Hematopoietic multipotent progenitor cell treated with erythropoietin and hydrocortisone succinate and interleukin-3 and kit ligand, for 6 days (in vitro differentiated cells): ENCODE data around the gene PPM1F.
"Not testable (repeated sequence)": the region's sequence is repeated elsewhere in the genome, so short reads cannot be mapped to it uniquely, and the experiment has no call there.

Source experiments
- DNase-seq: peaks from one replicate; pipeline ENCODE4 v3.0.0-alpha.2; 2015

PPM1F gene

DNA sequence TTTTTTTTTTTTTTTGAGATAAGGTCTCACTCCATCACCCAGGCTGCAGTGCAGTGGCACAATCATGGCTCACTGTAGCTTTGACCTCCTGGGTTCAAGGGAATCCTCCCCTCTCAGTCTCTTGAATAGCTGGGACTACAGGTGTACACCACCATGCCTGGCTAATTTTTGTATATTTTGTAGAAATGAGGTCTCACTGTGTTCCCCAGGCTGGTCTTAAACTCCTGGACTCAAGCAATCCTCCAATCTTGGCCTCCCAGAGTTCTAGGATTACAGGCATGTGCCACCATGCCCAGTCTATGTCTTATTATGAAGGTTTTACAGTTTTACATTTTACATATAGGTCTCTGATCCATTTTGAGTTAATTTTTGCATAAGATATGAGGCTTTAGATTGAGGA is 64.8 kb downstream of the PPM1F start:
- no peak for DNase-seq

DNA sequence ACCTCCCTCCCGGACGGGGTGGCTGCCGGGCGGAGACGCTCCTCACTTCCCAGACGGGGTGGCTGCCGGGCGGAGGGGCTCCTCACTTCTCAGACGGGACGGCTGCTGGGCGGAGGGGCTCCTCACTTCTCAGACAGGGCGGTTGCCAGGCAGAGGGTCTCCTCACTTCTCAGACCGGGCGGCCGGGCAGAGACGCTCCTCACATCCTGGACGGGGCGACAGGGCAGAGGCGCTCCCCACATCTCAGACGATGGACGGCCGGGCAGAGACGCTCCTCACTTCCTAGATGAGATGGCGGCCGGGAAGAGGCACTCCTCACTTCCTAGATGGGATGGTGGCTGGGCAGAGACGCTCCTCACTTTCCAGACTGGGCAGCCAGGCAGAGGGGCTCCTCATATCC is 68.7 kb downstream of the PPM1F start:
- not testable (repeated sequence) for DNase-seq

DNA sequence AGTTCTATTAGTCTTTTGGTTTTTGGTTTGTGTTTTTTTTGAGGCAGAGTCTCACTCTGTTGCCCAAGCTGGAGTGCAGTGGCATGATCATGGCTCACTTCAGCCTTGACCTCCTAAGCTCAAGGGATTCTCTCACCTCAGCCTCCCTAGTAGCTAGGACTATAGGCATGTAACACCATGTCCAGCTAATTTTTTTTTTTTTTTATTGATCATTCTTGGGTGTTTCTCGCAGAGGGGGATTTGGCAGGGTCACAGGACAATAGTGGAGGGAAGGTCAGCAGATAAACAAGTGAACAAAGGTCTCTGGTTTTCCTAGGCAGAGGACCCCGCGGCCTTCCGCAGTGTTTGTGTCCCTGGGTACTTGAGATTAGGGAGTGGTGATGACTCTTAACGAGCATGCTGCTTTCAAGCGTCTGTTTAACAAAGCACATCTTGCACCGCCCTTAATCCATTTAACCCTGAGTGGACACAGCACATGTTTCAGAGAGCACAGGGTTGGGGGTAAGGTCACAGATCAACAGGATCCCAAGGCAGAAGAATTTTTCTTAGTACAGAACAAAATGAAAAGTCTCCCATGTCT is 69.8 kb downstream of the PPM1F start:
- not testable (repeated sequence) for DNase-seq

- no peak for DNase-seq
Observed at GRCh38 chr22:21881841-21882753, 70.6 kb downstream of the PPM1F start.

GRCh38 chr22:21876486-21877176 is 76.0 kb downstream of the PPM1F start:
- DNase-seq: peak; percentile 57

DNA sequence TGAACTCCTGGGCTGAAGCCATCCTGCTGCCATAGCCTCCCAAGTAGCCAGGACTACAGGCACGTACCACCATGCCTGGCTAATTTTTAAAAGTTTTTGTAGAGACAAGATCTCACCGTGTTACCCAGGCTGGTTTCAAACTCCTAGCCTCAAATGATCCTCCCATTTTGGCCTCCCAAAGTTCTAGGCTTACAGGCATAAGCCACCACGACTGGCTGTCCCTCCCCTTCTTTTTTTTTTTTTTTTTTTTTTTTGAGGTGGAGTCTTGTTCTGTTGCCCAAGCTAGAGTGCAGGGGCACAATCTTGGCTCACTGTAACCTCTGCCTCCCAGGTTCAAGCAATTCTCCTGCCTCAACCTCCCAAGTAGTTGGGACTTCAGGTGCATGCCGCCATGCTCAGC is 77.7 kb downstream of the PPM1F start:
- not testable (repeated sequence) for DNase-seq

DNA sequence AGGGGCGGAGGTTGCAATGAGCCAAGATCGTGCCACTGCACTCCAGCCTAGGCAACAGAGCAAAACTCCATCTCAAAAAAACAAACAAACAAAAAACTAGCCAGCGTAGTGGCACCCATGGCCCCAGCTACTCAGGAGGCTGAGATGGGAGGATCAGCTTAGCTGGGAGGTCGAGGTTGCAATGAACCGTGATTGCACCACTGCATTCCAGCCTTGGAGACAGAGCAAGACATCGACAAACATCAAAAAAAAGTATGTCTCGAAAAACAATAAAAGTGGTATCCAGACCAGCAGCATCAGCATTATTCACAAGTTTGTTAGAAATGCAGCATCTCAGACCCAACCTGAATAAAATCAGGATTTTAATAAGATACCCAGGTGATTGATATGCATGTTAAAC is 79.0 kb downstream of the PPM1F start:
- DNase-seq: no peak

- DNase-seq: not testable (repeated sequence)
Observed at GRCh38 chr22:21872741-21873140, 79.9 kb downstream of the PPM1F start.
